GM12878 (cell line): ENCODE measurements around the gene CCDC9. TPM values are rescaled to one million over a fixed set of nuclear protein-coding genes. Genes with fewer than 3 reads are reported as not detected.

ENCODE experiments used
- ATAC-seq: fragments of 200-7000 bp; cut with Tn5 transposase; 3 replicates; pipeline ENCODE4 v1.9.1; 2020; ENCODE audit warnings: mild to moderate bottlenecking, moderate library complexity
- BruUV-seq: library from RNA; stranded (reverse); fragments of 400-500 nt; replicated peaks from 2 replicates; lab custom pipeline; 2021; lab: Mats Ljungman, UMichigan
- CTCF ChIA-PET: fragments of 300-600 bp; sonication (Branson Sonifier 250); formaldehyde crosslinking; extraction: SDS; loops from one replicate; lab custom pipeline; 2021; ENCODE audit warnings: inconsistent platforms; lab: Yijun Ruan, JAX
- POLR2A ChIA-PET: fragments of 350-600 bp; formaldehyde crosslinking; extraction: SDS; loops from one replicate; lab custom pipeline; 2021; ENCODE audit warnings: inconsistent platforms; lab: Charles Lee
- RAD21 ChIA-PET: fragments of 300-600 bp; sonication (Branson Sonifier 250); formaldehyde crosslinking; loops from one replicate; lab custom pipeline; 2023; ENCODE audit warnings: antibody characterized with exemption; ENCODE audit not compliant: unreplicated experiment; lab: Charles Lee
- SMC1A ChIA-PET: fragments of 300-600 bp; sonication (Branson Sonifier 250); formaldehyde crosslinking; loops from one replicate; lab custom pipeline; 2023; ENCODE audit not compliant: unreplicated experiment, uncharacterized antibody; lab: Charles Lee
- DNase-seq: peaks from one replicate; pipeline ENCODE4 v3.0.0-alpha.2; 2011; ENCODE audit warnings: low read depth, low spot score
- FAIRE-seq: peaks from 3 replicates; lab custom pipeline; 2011; peaks lifted over from hg19 to GRCh38; lab: Jason Lieb, UNC
- H2AFZ ChIP-seq: 2 replicates; pipeline ENCODE4 v1.6.0; 2011; ENCODE audit warnings: low read depth, low read length, control low read depth; ENCODE audit not compliant: control insufficient read depth
- H3K27ac ChIP-seq: 2 replicates; pipeline ENCODE4 v1.5.1; 2011; ENCODE audit warnings: control low read depth; ENCODE audit not compliant: control insufficient read depth, insufficient read depth
- H3K27me3 ChIP-seq, 2 experiments: replicated peaks in 1 of 2; 2 replicates each; pipeline versions ENCODE4 v1.6.0 to v1.6.1; 2011; ENCODE audit warnings: low read length in 1 of 2; ENCODE audit not compliant: control insufficient read depth in 2 of 2, insufficient read depth in 2 of 2
- H3K36me3 ChIP-seq, 2 experiments: 2 replicates each; pipeline ENCODE4 v1.5.1; 2011; ENCODE audit warnings: low read length in 1 of 2; ENCODE audit not compliant: control insufficient read depth in 2 of 2, insufficient read depth in 2 of 2
- H3K4me1 ChIP-seq: 2 replicates; pipeline ENCODE4 v1.6.1; 2011; ENCODE audit warnings: mild to moderate bottlenecking, low read length, moderate library complexity, mixed read lengths; ENCODE audit not compliant: control insufficient read depth, insufficient read depth
- H3K4me2 ChIP-seq: 2 replicates; pipeline ENCODE4 v1.6.0; 2011; ENCODE audit warnings: control low read depth; ENCODE audit not compliant: control insufficient read depth, insufficient read depth
- H3K4me3 ChIP-seq: fragments of 200-600 bp; sonication (generic); 2 replicates; pipeline ENCODE4 v1.5.1; 2016
- H3K79me2 ChIP-seq: 2 replicates; pipeline ENCODE4 v1.6.0; 2011; ENCODE audit warnings: low read length; ENCODE audit not compliant: control insufficient read depth, insufficient read depth
- H3K9ac ChIP-seq: 2 replicates; pipeline ENCODE4 v1.8.0; 2011; ENCODE audit warnings: low read length, control low read depth, mixed read lengths; ENCODE audit not compliant: control insufficient read depth, insufficient read depth
- H3K9me3 ChIP-seq: replicated peaks from 3 replicates; pipeline ENCODE4 v1.5.1; 2011; ENCODE audit warnings: mild to moderate bottlenecking, low read length; ENCODE audit not compliant: control insufficient read depth, insufficient read depth
- H4K20me1 ChIP-seq: 2 replicates; pipeline ENCODE4 v1.6.0; 2011; ENCODE audit not compliant: control insufficient read depth, insufficient read depth
- ASH2L ChIP-seq: fragments of 300-600, 200-600 bp; sonication (generic); IDR thresholded peaks from 2 replicates; pipeline ENCODE4 v1.6.1; 2017; ENCODE audit warnings: low read depth, mild to moderate bottlenecking, borderline replicate concordance
- BCL11A ChIP-seq: IDR thresholded peaks from 2 replicates; pipeline ENCODE4 v1.6.1; 2011; ENCODE audit warnings: low read depth, low read length
- BHLHE40 ChIP-seq, 2 experiments: fragments of 450-650 bp in 1 of 2; IDR thresholded peaks; 2 replicates each; pipeline ENCODE4 v1.6.1; 2011 to 2017; ENCODE audit warnings: low read depth in 2 of 2, borderline replicate concordance in 1 of 2, improper control_type of control experiment in 1 of 2, low read length in 1 of 2, mild to moderate bottlenecking in 1 of 2
- E4F1 ChIP-seq: fragments of 450-650 bp; IDR thresholded peaks from 2 replicates; pipeline ENCODE4 v1.6.1; 2018; ENCODE audit warnings: borderline replicate concordance, mild to moderate bottlenecking; ENCODE audit not compliant: partially characterized antibody
- EED ChIP-seq: sonication (generic); IDR thresholded peaks from 2 replicates; pipeline ENCODE4 v1.6.1; 2016; ENCODE audit warnings: antibody characterized with exemption, low read depth
- KLF5 ChIP-seq: fragments of 450-650 bp; IDR thresholded peaks from 2 replicates; pipeline ENCODE4 v1.6.1; 2014; ENCODE audit warnings: mild to moderate bottlenecking; ENCODE audit not compliant: partially characterized antibody
- MAX ChIP-seq: IDR thresholded peaks from 2 replicates; pipeline ENCODE4 v1.6.1; 2012; ENCODE audit warnings: low read depth, low read length, improper control_type of control experiment
- MEF2B ChIP-seq: fragments of 450-650 bp; IDR thresholded peaks from 2 replicates; pipeline ENCODE4 v1.6.1; 2018; ENCODE audit warnings: mild to moderate bottlenecking, moderate library complexity; ENCODE audit not compliant: partially characterized antibody, poor library complexity, severe bottlenecking
- MTA2 ChIP-seq: fragments of 450-650 bp; IDR thresholded peaks from 2 replicates; pipeline ENCODE4 v1.6.1; 2016; ENCODE audit warnings: low read depth, mild to moderate bottlenecking, moderate library complexity
- RBBP5 ChIP-seq: fragments of 200-600 bp; sonication (generic); conservative IDR thresholded peaks from 2 replicates; pipeline ENCODE4 v1.6.1; 2016
- SMAD5 ChIP-seq: IDR thresholded peaks from 2 replicates; pipeline ENCODE4 v1.6.1; 2016; ENCODE audit warnings: antibody characterized with exemption, low read depth
- TBL1XR1 ChIP-seq: IDR thresholded peaks from 2 replicates; pipeline ENCODE4 v1.6.1; 2012; ENCODE audit warnings: low read depth, low read length, improper control_type of control experiment
- TCF3 ChIP-seq: IDR thresholded peaks from 2 replicates; pipeline ENCODE4 v1.6.1; 2012; ENCODE audit warnings: low read depth, mild to moderate bottlenecking, low read length, borderline replicate concordance; ENCODE audit not compliant: insufficient read depth
- YBX1 ChIP-seq: fragments of 450-650 bp; IDR thresholded peaks from 2 replicates; pipeline ENCODE4 v1.6.1; 2016; ENCODE audit warnings: antibody characterized with exemption
- YY1 ChIP-seq: IDR thresholded peaks from 2 replicates; pipeline ENCODE4 v1.6.1; 2011; ENCODE audit warnings: low read depth, mild to moderate bottlenecking, low read length
- WGBS: methylation state at CpG from one replicate; pipeline ENCODE4 v1.1.6; 2016; ENCODE audit warnings: low lambda C conversion rate; ENCODE audit not compliant: insufficient replicate concordance, insufficient coverage; ENCODE audit errors: missing lambda C conversion rate; 5-methylcytosine and 5-hydroxymethylcytosine counted together
- in situ Hi-C: fragments of 300-500 bp; cut with MboI; formaldehyde crosslinking; loops from 9 replicates; pipeline ENCODE4 v1.14.3; 2018; ENCODE audit warnings: mixed read lengths
- intact Hi-C: fragments of 100-400 bp; cut with micrococcal nuclease; formaldehyde crosslinking; loops from one replicate; pipeline ENCODE4 v1.14.2; 2022; ENCODE audit not compliant: unreplicated experiment
- polyA plus RNA-seq, 11 experiments: library from polyadenylated mRNA; depleted of rRNA in 4 of 11; unstranded in 6 of 11; stranded (reverse) in 5 of 11; fragments of >200 nt; fragmentation: Nextera tagmentation in 4 of 11; fragmentation: Illumina TruSeq in 1 of 11; extraction: Ambion mirVana in 4 of 11; extraction: Trizol in 1 of 11; gene quantifications; 1 replicate in 1 of 11; 2 replicates in 10 of 11; pipeline versions ENCODE4 v1.2.1 to v1.2.3, GENCODE V29; 2011 to 2016; ENCODE audit warnings: inconsistent platforms in 2 of 11, missing spikeins in 2 of 11, low read depth in 1 of 11
- total RNA-seq, 4 experiments: library from RNA; depleted of rRNA in 3 of 4; stranded (reverse); fragments of >200 nt in 3 of 4; fragmentation: Illumina TruSeq in 1 of 4; extraction: Trizol in 1 of 4; gene quantifications; 2 replicates each; pipeline versions ENCODE4 v1.2.1 to v1.2.3, GENCODE V29; 2013 to 2021
- TF ChIP-seq, protein P1 (sequence below): fragments of 450-650 bp; conservative IDR thresholded peaks from 2 replicates; pipeline ENCODE4 v1.6.1; 2017; ENCODE audit warnings: mild to moderate bottlenecking, moderate library complexity
- TF ChIP-seq, protein P2 (sequence below): fragments of 450-650 bp; formaldehyde crosslinking; IDR thresholded peaks from 2 replicates; pipeline ENCODE4 v1.5.0; 2022; ENCODE audit warnings: mild to moderate bottlenecking, missing genetic modification characterization

The CCDC9 gene
- total and polyA plus RNA-seq, 10 of the 15 experiments (the other 5 are each of a cell fraction or from before 2014, with no cell fraction given), result 0.18 to 17.5 (median 7.1) TPM; not detected in 1

DNA sequence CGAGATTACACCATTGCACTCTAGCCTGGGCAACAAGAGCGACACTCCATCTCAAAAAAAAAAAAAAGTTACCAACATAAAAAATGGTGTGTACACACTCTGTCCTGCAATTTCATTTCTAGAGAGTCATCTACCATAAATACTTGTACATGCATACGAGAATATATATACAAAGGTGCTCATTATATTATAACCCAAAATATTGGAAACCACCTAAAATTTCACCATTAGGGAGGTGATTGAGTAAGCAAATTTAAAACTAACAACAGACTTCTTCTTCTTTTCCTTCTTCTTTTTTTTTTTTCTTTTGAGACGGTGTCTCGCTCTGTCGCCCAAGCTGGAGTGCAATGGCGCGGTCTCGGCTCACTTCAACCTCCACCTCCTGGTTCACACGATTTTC, 45.9 kb downstream of the CCDC9 start:
- no TSS peak for BruUV-seq
- no peaks in the 10 kb centered on the region; a peak in 1 of 4 replicates for H3K36me3 ChIP-seq
- H3K4me1 ChIP-seq, result peaks cover 19% of the 10 kb centered on the region
- peak; percentile 51 for ATAC-seq
- intact Hi-C loops (no loop called here), in situ Hi-C loops (no loop called here)
- H3K79me2 ChIP-seq, result no peaks in the 10 kb centered on the region
- H4K20me1 ChIP-seq, result no peaks in the 10 kb centered on the region
- no peak overlapping the region; the same call in 1 of the 2 replicates for H3K27ac ChIP-seq
- DNase-seq, result no peak
- H3K4me2 ChIP-seq, result no peak overlapping the region
- no peak overlapping the region for H3K9ac ChIP-seq
- H3K4me3 ChIP-seq, result no peak overlapping the region
- H3K27me3 ChIP-seq, result no peaks in the 10 kb centered on the region
- WGBS, result 9% methylated on average over 10 of the region's 10 CpGs
- ChIA-PET POLR2A (interaction anchor here (0.7 to 1.3 kb wide), 2 partner anchors 15 to 47 kb away, joined by 3 read pairs; partner anchors contain the start of gene DHX34), RAD21 (no interaction called here), SMC1A (no interaction called here), CTCF (interaction anchor here (0.8 kb wide), 1 partner anchor 17 kb away, joined by 4 read pairs; no protein-coding TSS in a partner anchor)
- FAIRE-seq, result no peak
- H3K9me3 ChIP-seq, result no peaks in the 10 kb centered on the region
- no peak overlapping the region for H2AFZ ChIP-seq
- TF ChIP-seq, protein P1, sequence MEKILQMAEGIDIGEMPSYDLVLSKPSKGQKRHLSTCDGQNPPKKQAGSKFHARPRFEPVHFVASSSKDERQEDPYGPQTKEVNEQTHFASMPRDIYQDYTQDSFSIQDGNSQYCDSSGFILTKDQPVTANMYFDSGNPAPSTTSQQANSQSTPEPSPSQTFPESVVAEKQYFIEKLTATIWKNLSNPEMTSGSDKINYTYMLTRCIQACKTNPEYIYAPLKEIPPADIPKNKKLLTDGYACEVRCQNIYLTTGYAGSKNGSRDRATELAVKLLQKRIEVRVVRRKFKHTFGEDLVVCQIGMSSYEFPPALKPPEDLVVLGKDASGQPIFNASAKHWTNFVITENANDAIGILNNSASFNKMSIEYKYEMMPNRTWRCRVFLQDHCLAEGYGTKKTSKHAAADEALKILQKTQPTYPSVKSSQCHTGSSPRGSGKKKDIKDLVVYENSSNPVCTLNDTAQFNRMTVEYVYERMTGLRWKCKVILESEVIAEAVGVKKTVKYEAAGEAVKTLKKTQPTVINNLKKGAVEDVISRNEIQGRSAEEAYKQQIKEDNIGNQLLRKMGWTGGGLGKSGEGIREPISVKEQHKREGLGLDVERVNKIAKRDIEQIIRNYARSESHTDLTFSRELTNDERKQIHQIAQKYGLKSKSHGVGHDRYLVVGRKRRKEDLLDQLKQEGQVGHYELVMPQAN, result no peak
- TF ChIP-seq MAX (no peak), MTA2 (peak; percentile 10; the same call in 1 of the 2 replicates), ASH2L (no peak), YY1 (0 out of 2 replicates have a peak, but pooled peaks have one; percentile 16), KLF5 (no peak), TCF3 (no peak), YBX1 (no peak), MEF2B (no peak), SMAD5 (no peak), E4F1 (no peak), TBL1XR1 (no peak), BCL11A (no peak), EED (no peak), RBBP5 (no peak), BHLHE40 (IDR thresholded peaks at IDR 0.05; ENCODE audit: borderline replicate concordance in 1 of 2, low read depth in 2 of 2, low read length in 1 of 2) (no peak)
- TF ChIP-seq, protein P2, sequence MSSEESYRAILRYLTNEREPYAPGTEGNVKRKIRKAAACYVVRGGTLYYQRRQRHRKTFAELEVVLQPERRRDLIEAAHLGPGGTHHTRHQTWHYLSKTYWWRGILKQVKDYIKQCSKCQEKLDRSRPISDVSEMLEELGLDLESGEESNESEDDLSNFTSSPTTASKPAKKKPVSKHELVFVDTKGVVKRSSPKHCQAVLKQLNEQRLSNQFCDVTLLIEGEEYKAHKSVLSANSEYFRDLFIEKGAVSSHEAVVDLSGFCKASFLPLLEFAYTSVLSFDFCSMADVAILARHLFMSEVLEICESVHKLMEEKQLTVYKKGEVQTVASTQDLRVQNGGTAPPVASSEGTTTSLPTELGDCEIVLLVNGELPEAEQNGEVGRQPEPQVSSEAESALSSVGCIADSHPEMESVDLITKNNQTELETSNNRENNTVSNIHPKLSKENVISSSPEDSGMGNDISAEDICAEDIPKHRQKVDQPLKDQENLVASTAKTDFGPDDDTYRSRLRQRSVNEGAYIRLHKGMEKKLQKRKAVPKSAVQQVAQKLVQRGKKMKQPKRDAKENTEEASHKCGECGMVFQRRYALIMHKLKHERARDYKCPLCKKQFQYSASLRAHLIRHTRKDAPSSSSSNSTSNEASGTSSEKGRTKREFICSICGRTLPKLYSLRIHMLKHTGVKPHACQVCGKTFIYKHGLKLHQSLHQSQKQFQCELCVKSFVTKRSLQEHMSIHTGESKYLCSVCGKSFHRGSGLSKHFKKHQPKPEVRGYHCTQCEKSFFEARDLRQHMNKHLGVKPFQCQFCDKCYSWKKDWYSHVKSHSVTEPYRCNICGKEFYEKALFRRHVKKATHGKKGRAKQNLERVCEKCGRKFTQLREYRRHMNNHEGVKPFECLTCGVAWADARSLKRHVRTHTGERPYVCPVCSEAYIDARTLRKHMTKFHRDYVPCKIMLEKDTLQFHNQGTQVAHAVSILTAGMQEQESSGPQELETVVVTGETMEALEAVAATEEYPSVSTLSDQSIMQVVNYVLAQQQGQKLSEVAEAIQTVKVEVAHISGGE (CRISPR knock-in tag), result no peak
